Endothelial cell of umbilical vein (primary cell): ENCODE data around the gene S100A5. TPM values are rescaled to one million over a fixed set of nuclear protein-coding genes. Genes with fewer than 3 reads are reported as not detected.
A peak's percentile ranks its signal among the peaks of the same experiment; 100 is the strongest.

Experiments
- BruUV-seq: library from RNA; stranded (reverse); fragments of 400-500 nt; replicated peaks from 2 replicates; lab custom pipeline; 2021; lab: Mats Ljungman, UMichigan
- CTCF ChIA-PET: fragments of 300-600, 350-600 bp; sonication (Branson Sonifier 250); formaldehyde crosslinking; loops from one replicate; lab custom pipeline; 2021; ENCODE audit warnings: antibody characterized with exemption, inconsistent platforms; lab: Charles Lee
- POLR2A ChIA-PET: fragments of 300-600, 350-600 bp; sonication (Branson Sonifier 250); formaldehyde crosslinking; loops from one replicate; lab custom pipeline; 2021; ENCODE audit warnings: antibody characterized with exemption, inconsistent platforms; lab: Charles Lee
- DNase-seq: peaks from one replicate; pipeline ENCODE4 v3.0.0-alpha.2; 2011; ENCODE audit warnings: low read depth, low spot score
- FAIRE-seq: peaks from 2 replicates; lab custom pipeline; 2011; peaks lifted over from hg19 to GRCh38; lab: Jason Lieb, UNC
- H2AFZ ChIP-seq: 2 replicates; pipeline ENCODE4 v1.6.0; 2012; ENCODE audit warnings: low read depth, low read length, control low read depth, inconsistent platforms
- H3K27ac ChIP-seq: 2 replicates; pipeline ENCODE4 v1.5.1; 2011; ENCODE audit warnings: low read depth, mild to moderate bottlenecking, control low read depth, low read length, moderate library complexity; ENCODE audit not compliant: insufficient read depth
- H3K27me3 ChIP-seq, 2 experiments: 2 replicates each; pipeline versions ENCODE4 v1.6.0 to v1.6.1; 2011; ENCODE audit warnings: low read length in 2 of 2, mixed read lengths in 1 of 2; ENCODE audit not compliant: control insufficient read depth in 2 of 2, insufficient read depth in 2 of 2
- H3K36me3 ChIP-seq, 2 experiments: 2 replicates in 1 of 2; 3 replicates in 1 of 2; pipeline ENCODE4 v1.5.1; 2011; ENCODE audit warnings: low read length in 2 of 2, mild to moderate bottlenecking in 1 of 2, moderate library complexity in 1 of 2; ENCODE audit not compliant: control insufficient read depth in 2 of 2, insufficient read depth in 2 of 2; ENCODE audit errors: extremely low read depth in 1 of 2
- H3K4me1 ChIP-seq: 3 replicates; pipeline ENCODE4 v1.5.1; 2011; ENCODE audit warnings: mild to moderate bottlenecking, low read length; ENCODE audit not compliant: control insufficient read depth, insufficient read depth; ENCODE audit errors: extremely low read depth
- H3K4me2 ChIP-seq: 2 replicates; pipeline ENCODE4 v1.6.1; 2011; ENCODE audit warnings: low read length, control low read depth, mixed read lengths; ENCODE audit not compliant: insufficient read depth
- H3K4me3 ChIP-seq, 3 experiments: fragments of 200-600 bp in 1 of 3; sonication (generic), shearing (Covaris generic) in 1 of 3; replicated peaks in 1 of 3; 2 replicates each; pipeline ENCODE4 v1.5.1; 2011 to 2016; ENCODE audit warnings: control low read depth in 3 of 3, low read length in 3 of 3, mild to moderate bottlenecking in 2 of 3, inconsistent platforms in 1 of 3, low read depth in 1 of 3, moderate library complexity in 1 of 3; ENCODE audit not compliant: insufficient read depth in 1 of 3
- H3K79me2 ChIP-seq: 2 replicates; pipeline ENCODE4 v1.6.0; 2012; ENCODE audit warnings: low read length, inconsistent platforms; ENCODE audit not compliant: control insufficient read depth, insufficient read depth
- H3K9ac ChIP-seq: replicated peaks from 2 replicates; pipeline ENCODE3; 2011; ENCODE audit warnings: low read length, control low read depth; ENCODE audit not compliant: insufficient read depth; ENCODE audit errors: extremely low read depth
- H3K9me1 ChIP-seq: replicated peaks from 3 replicates; pipeline ENCODE4 v1.6.0; 2011; ENCODE audit warnings: mild to moderate bottlenecking, low read length; ENCODE audit not compliant: control insufficient read depth, insufficient read depth; ENCODE audit errors: extremely low read depth
- H3K9me3 ChIP-seq: replicated peaks from 2 replicates; pipeline ENCODE4 v1.5.1; 2012; ENCODE audit warnings: low read length, inconsistent platforms; ENCODE audit not compliant: control insufficient read depth, insufficient read depth
- H4K20me1 ChIP-seq: replicated peaks from 2 replicates; pipeline ENCODE3; 2011; ENCODE audit warnings: mild to moderate bottlenecking, low read length; ENCODE audit not compliant: control insufficient read depth, insufficient read depth; ENCODE audit errors: extremely low read depth
- EZH2 ChIP-seq: IDR thresholded peaks from 2 replicates; pipeline ENCODE4 v1.6.1; 2012; ENCODE audit warnings: borderline replicate concordance, low read depth, mild to moderate bottlenecking, moderate library complexity, low read length, inconsistent platforms; ENCODE audit not compliant: severe bottlenecking
- FOS ChIP-seq: IDR thresholded peaks from 2 replicates; pipeline ENCODE4 v1.6.1; 2011; ENCODE audit warnings: mild to moderate bottlenecking, low read length, moderate library complexity, borderline replicate concordance; ENCODE audit not compliant: insufficient read depth
- GATA2 ChIP-seq: IDR thresholded peaks from 2 replicates; pipeline ENCODE4 v1.7.0; 2011; ENCODE audit warnings: low read depth, mild to moderate bottlenecking, moderate library complexity, mixed read lengths, low read length; ENCODE audit not compliant: insufficient read length, insufficient read depth
- JUN ChIP-seq: IDR thresholded peaks from 2 replicates; pipeline ENCODE4 v1.6.1; 2011; ENCODE audit warnings: borderline replicate concordance, low read depth; ENCODE audit not compliant: insufficient read length, insufficient read depth
- MYC ChIP-seq: IDR thresholded peaks from one replicate; pipeline ENCODE4 v1.6.1; 2011; ENCODE audit warnings: mild to moderate bottlenecking, low read depth, low read length
- POLR2A ChIP-seq: IDR thresholded peaks from 2 replicates; pipeline ENCODE4 v1.6.1; 2012; ENCODE audit warnings: low read depth, mild to moderate bottlenecking, control low read depth, low read length
- POLR2AphosphoS5 ChIP-seq: IDR thresholded peaks from 2 replicates; pipeline ENCODE4 v1.6.1; 2012; ENCODE audit warnings: low read depth, mild to moderate bottlenecking, control low read depth, low read length, moderate library complexity; ENCODE audit not compliant: insufficient read depth
- dilution Hi-C: fragments of 300-500 bp; cut with MboI; formaldehyde crosslinking; loops from one replicate; pipeline ENCODE4 v1.15.0; 2019; ENCODE audit warnings: low sequenced_read_pairs; ENCODE audit not compliant: extremely low pct_ligation_motif_present
- intact Hi-C: fragments of 100-400 bp; cut with micrococcal nuclease; formaldehyde crosslinking; loops from one replicate; pipeline ENCODE4 v1.10.0; 2022
- polyA plus RNA-seq, 4 experiments: library from polyadenylated mRNA; depleted of rRNA in 3 of 4; stranded (reverse) in 3 of 4; unstranded in 1 of 4; fragments of >200 nt; gene quantifications; 2 replicates each; pipeline versions ENCODE4 v1.2.1 to v1.2.3, GENCODE V29; 2011 to 2012; ENCODE audit warnings: missing spikeins in 1 of 4
- total RNA-seq: library from RNA; stranded (reverse); gene quantifications from 2 replicates; pipeline ENCODE4 v1.2.3, GENCODE V29; 2021
- TF ChIP-seq, protein P1 (sequence below), 2 donors: IDR thresholded peaks; 1 replicate in 1 of 2; 2 replicates in 1 of 2; pipeline ENCODE4 v1.5.1; 2011; ENCODE audit warnings: low read length in 2 of 2, mild to moderate bottlenecking in 2 of 2, moderate library complexity in 2 of 2, control low read depth in 1 of 2, inconsistent platforms in 1 of 2, low read depth in 1 of 2; ENCODE audit not compliant: insufficient read depth in 1 of 2; ENCODE audit errors: extremely low read depth in 1 of 2
- TF ChIP-seq, protein P2 (sequence below): IDR thresholded peaks from 2 replicates; pipeline ENCODE4 v1.6.1; 2011; ENCODE audit not compliant: insufficient read depth, insufficient read length

Gene S100A5
- total and polyA plus RNA-seq, 2 donors (not counting 3 experiments of a cell fraction or from before 2014, with no cell fraction given), result not detected

DNA sequence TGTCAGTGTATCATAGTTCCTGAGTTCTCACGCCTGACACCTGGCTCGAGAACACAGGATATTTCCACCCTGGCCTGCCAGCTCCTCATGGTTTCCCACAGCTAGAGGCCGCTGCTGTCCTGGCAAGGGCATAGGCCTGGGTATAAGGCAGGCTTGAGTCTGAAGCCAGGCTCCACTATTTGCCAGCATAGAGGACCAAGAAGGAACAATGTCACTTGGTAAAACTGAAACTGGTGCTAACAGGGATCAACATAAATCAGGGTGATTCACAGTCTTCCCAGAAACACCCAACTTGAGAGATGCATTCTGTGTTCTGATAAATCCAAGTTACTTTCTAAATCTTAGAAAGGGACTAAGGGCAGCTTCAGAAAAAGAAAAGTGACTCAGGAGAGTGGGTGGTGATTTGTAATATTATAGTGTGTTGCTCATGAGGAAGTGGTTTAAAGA, 31.9 kb upstream of the S100A5 start:
- Histone ChIP-seq H3K9me1 (no peaks in the 10 kb centered on the region), H3K4me3 (no peak overlapping the region), H3K9me3 (no peaks in the 10 kb centered on the region), H3K4me1 (peaks cover 15% of the 10 kb centered on the region), H3K79me2 (no peaks in the 10 kb centered on the region), H3K4me2 (no peak overlapping the region), H4K20me1 (no peaks in the 10 kb centered on the region), H3K9ac (no peak overlapping the region), H3K36me3 (no peaks in the 10 kb centered on the region), H2AFZ (peak overlapping the region; percentile 2), H3K27me3 (no peaks in the 10 kb centered on the region), H3K27ac (no peak overlapping the region)
- ChIA-PET CTCF (interaction anchor here (0.7 to 6.3 kb wide), 42 partner anchors 9 to 415 kb away, joined by 3 to 216 read pairs (median 6); partner anchors contain the start of genes CHTOP, NPR1, S100A1 and S100A13), POLR2A (interaction anchor here (0.6 to 1.5 kb wide), 9 partner anchors 34 to 74 kb away, joined by 3 to 13 read pairs (median 3); partner anchors contain the start of genes CHTOP, S100A13 and S100A16)
- peak; percentile 93 for DNase-seq
- dilution Hi-C loops, result no loop called here
- FAIRE-seq, result peak; percentile 96
- intact Hi-C loops, result loop anchor here (1.0 to 2.0 kb wide), 9 partner anchors 26 to 414 kb away; partner anchors contain the start of genes CHTOP, RAB13, S100A13 and SNAPIN
- TF ChIP-seq, protein P1, sequence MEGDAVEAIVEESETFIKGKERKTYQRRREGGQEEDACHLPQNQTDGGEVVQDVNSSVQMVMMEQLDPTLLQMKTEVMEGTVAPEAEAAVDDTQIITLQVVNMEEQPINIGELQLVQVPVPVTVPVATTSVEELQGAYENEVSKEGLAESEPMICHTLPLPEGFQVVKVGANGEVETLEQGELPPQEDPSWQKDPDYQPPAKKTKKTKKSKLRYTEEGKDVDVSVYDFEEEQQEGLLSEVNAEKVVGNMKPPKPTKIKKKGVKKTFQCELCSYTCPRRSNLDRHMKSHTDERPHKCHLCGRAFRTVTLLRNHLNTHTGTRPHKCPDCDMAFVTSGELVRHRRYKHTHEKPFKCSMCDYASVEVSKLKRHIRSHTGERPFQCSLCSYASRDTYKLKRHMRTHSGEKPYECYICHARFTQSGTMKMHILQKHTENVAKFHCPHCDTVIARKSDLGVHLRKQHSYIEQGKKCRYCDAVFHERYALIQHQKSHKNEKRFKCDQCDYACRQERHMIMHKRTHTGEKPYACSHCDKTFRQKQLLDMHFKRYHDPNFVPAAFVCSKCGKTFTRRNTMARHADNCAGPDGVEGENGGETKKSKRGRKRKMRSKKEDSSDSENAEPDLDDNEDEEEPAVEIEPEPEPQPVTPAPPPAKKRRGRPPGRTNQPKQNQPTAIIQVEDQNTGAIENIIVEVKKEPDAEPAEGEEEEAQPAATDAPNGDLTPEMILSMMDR (IDR thresholded peaks at IDR 0.05; ENCODE audit: extremely low read depth in 1 of 2, insufficient read depth in 1 of 2, low read depth in 1 of 2, low read length in 2 of 2), result peak; percentile 89 to 96
- TF ChIP-seq JUN (no peak), GATA2 (no peak), MYC (no peak), POLR2A (no peak), EZH2 (no peak), POLR2AphosphoS5 (no peak), FOS (peak; percentile 38)
- TF ChIP-seq, protein P2, sequence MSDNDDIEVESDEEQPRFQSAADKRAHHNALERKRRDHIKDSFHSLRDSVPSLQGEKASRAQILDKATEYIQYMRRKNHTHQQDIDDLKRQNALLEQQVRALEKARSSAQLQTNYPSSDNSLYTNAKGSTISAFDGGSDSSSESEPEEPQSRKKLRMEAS, result no peak
- BruUV-seq, result no TSS peak
